ENCODE data around the gene GTF2H4. TPM values are rescaled to one million over a fixed set of nuclear protein-coding genes. Genes with fewer than 3 reads are reported as not detected.

The GTF2H4 gene
- total and polyA plus RNA-seq, 2 of the 8 experiments (the other 6 are each of a cell fraction or from before 2014, with no cell fraction given) = 42.3 to 53.4 TPM

DNA sequence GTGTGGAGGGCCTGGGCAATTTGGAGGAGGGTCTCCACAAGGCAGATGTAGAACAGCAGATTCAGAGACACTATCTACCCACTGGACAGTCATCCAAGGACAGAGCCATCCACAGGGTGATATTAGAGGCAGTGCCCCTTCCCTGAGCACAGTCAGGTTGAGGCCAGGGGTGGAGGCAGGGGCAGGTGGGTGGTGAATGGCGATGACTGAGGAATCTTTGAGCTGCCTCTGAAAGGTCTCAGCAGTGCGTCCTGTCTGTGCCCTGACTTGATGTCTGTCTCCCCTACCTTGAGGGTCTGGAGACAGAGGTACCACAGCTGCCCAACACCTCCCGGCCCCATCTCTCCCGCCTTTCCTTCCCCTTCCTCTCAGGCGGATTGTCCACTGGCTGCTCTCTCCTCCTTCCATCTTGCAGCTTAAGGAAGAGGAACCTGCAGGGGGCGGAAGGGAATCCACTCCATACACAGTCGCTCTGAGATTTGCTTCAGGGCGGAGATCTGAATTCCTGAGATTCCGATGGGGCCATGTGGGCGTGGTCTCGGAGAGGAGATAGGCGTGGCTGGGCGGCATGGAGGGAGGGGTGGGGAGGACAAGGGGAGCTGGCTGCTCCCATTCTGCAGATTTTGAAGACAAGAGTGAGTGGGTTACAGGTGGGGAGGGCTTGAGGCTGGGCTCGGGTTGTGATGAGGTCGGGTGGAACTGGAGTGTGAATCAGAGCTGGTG, 34.5 kb downstream of the GTF2H4 start (continued):
- TF ChIP-seq, protein P1, sequence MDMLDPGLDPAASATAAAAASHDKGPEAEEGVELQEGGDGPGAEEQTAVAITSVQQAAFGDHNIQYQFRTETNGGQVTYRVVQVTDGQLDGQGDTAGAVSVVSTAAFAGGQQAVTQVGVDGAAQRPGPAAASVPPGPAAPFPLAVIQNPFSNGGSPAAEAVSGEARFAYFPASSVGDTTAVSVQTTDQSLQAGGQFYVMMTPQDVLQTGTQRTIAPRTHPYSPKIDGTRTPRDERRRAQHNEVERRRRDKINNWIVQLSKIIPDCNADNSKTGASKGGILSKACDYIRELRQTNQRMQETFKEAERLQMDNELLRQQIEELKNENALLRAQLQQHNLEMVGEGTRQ (IDR thresholded peaks at IDR 0.05; ENCODE audit: low read length) = no peak
- TF ChIP-seq KDM1A (IDR thresholded peaks at IDR 0.05; ENCODE audit: borderline replicate concordance, low read length) = 0 out of 2 replicates have a peak, but pooled peaks have one; percentile 93
- TF ChIP-seq TAF7 (optimal IDR thresholded peaks at IDR 0.05; ENCODE audit: borderline replicate concordance, low read depth, low read length) = no peak
- TF ChIP-seq RAD21 (IDR thresholded peaks at IDR 0.05 in 1 of 2, conservative IDR thresholded peaks at IDR 0.05 in 1 of 2; ENCODE audit: low read depth in 2 of 2, low read length in 2 of 2) = peak; percentile 49 to 58
- 0 out of 2 replicates have a peak, but pooled peaks have one; percentile 60 for TF ChIP-seq SP1 (IDR thresholded peaks at IDR 0.05; ENCODE audit: low read depth, low read length)
- TF ChIP-seq JUN (IDR thresholded peaks at IDR 0.05; ENCODE audit: low read depth, low read length) = no peak
- no peak for TF ChIP-seq SRF (IDR thresholded peaks at IDR 0.05; ENCODE audit: low read depth, low read length)
- no peak for TF ChIP-seq SAP30 (IDR thresholded peaks at IDR 0.05; ENCODE audit: insufficient read depth, insufficient replicate concordance, low read length)
- no peak for TF ChIP-seq SUZ12 (IDR thresholded peaks at IDR 0.05; ENCODE audit: low read length)
- no peak for TF ChIP-seq POU5F1 (IDR thresholded peaks at IDR 0.05; ENCODE audit: low read depth, low read length)
- no peak for TF ChIP-seq CBX8 (IDR thresholded peaks at IDR 0.05; ENCODE audit: borderline replicate concordance, low read depth, low read length)
- TF ChIP-seq CEBPB (IDR thresholded peaks at IDR 0.05; ENCODE audit: low read depth, low read length) = no peak
- TF ChIP-seq CHD2 (IDR thresholded peaks at IDR 0.05; ENCODE audit: low read length) = no peak
- TF ChIP-seq, protein P2, sequence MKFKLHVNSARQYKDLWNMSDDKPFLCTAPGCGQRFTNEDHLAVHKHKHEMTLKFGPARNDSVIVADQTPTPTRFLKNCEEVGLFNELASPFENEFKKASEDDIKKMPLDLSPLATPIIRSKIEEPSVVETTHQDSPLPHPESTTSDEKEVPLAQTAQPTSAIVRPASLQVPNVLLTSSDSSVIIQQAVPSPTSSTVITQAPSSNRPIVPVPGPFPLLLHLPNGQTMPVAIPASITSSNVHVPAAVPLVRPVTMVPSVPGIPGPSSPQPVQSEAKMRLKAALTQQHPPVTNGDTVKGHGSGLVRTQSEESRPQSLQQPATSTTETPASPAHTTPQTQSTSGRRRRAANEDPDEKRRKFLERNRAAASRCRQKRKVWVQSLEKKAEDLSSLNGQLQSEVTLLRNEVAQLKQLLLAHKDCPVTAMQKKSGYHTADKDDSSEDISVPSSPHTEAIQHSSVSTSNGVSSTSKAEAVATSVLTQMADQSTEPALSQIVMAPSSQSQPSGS (IDR thresholded peaks at IDR 0.05; ENCODE audit: low read length) = no peak
- TF ChIP-seq, protein P3, sequence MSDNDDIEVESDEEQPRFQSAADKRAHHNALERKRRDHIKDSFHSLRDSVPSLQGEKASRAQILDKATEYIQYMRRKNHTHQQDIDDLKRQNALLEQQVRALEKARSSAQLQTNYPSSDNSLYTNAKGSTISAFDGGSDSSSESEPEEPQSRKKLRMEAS (IDR thresholded peaks at IDR 0.05) = peak; percentile 15; the same call in 1 of the 2 replicates
- TF ChIP-seq BRCA1 (IDR thresholded peaks at IDR 0.05; ENCODE audit: low read depth, low read length) = no peak
- 0 out of 3 replicates have a peak, but pooled peaks of 1 of the 2 experiments have one; percentile 44 for TF ChIP-seq EP300 (IDR thresholded peaks at IDR 0.05; ENCODE audit: borderline replicate concordance in 1 of 2, low read depth in 2 of 2, low read length in 2 of 2)
- TF ChIP-seq TAF1 (IDR thresholded peaks at IDR 0.05; ENCODE audit: low read depth, low read length) = 0 out of 2 replicates have a peak, but pooled peaks have one; percentile 40
- no peak for TF ChIP-seq HDAC2 (IDR thresholded peaks at IDR 0.05; ENCODE audit: borderline replicate concordance in 1 of 2, low read depth in 2 of 2, low read length in 2 of 2)
- no peak for TF ChIP-seq RFX5 (IDR thresholded peaks at IDR 0.05; ENCODE audit: borderline replicate concordance, low read depth, low read length)

Data from H1 (cell line).